HG03558 (cell line): ENCODE measurements around the gene HEBP2.
"Not testable (repeated sequence)": the region's sequence is repeated elsewhere in the genome, so short reads cannot be mapped to it uniquely, and the experiment has no call there.

Experiments
- ATAC-seq: cut with Tn5 transposase; IDR thresholded peaks from one replicate; pipeline ENCODE4 v1.9.1; 2021; ENCODE audit warnings: moderate number of reproducible peaks; ENCODE audit not compliant: unreplicated experiment; ENCODE audit errors: extremely low read depth

The HEBP2 gene

GRCh38 chr6:138421608-138422007 lies 17.6 kb downstream of the HEBP2 start:
- ATAC-seq, result no peak

- ATAC-seq, result no peak
Measured at GRCh38 chr6:138422861-138423260, 18.8 kb downstream of the HEBP2 start.

- ATAC-seq, result no peak
Measured at GRCh38 chr6:138424004-138424904, 20.2 kb downstream of the HEBP2 start.

- not testable (repeated sequence) for ATAC-seq
Measured at GRCh38 chr6:138425256-138425655, 21.2 kb downstream of the HEBP2 start.

GRCh38 chr6:138426500-138427123 lies 22.6 kb downstream of the HEBP2 start:
- ATAC-seq, result no peak

- no peak for ATAC-seq
Measured at GRCh38 chr6:138427701-138428100, 23.7 kb downstream of the HEBP2 start.

- ATAC-seq, result no peak
Measured at GRCh38 chr6:138428944-138429598, 25.0 kb downstream of the HEBP2 start.

GRCh38 chr6:138429761-138430160 lies 25.7 kb downstream of the HEBP2 start:
- no peak for ATAC-seq

- no peak for ATAC-seq
Measured at GRCh38 chr6:138430361-138431145, 26.5 kb downstream of the HEBP2 start.

- no peak for ATAC-seq
Measured at GRCh38 chr6:138431256-138432062, 27.4 kb downstream of the HEBP2 start.

- ATAC-seq, result no peak
Measured at GRCh38 chr6:138432063-138432356, 28.0 kb downstream of the HEBP2 start.

GRCh38 chr6:138434096-138434495 lies 30.1 kb downstream of the HEBP2 start:
- ATAC-seq, result no peak

- ATAC-seq, result no peak
Measured at GRCh38 chr6:138434925-138435324, 30.9 kb downstream of the HEBP2 start.

- ATAC-seq, result no peak
Measured at GRCh38 chr6:138439546-138439945, 35.5 kb downstream of the HEBP2 start.

- ATAC-seq, result no peak
Measured at GRCh38 chr6:138440296-138440695, 36.3 kb downstream of the HEBP2 start.

GRCh38 chr6:138440758-138441357 lies 36.8 kb downstream of the HEBP2 start:
- no peak for ATAC-seq

GRCh38 chr6:138441965-138442364 lies 37.9 kb downstream of the HEBP2 start:
- ATAC-seq, result no peak

GRCh38 chr6:138442663-138443062 lies 38.6 kb downstream of the HEBP2 start:
- ATAC-seq, result no peak

GRCh38 chr6:138443979-138444378 lies 40.0 kb downstream of the HEBP2 start:
- no peak for ATAC-seq
